Lung (tissue), 13 donors: ENCODE measurements around the gene ZNF20. TPM values are rescaled to one million over a fixed set of nuclear protein-coding genes. Genes with fewer than 3 reads are reported as not detected.
"Not testable (repeated sequence)": the region's sequence is repeated elsewhere in the genome, so short reads cannot be mapped to it uniquely, and the experiment has no call there.

Source experiments
- ATAC-seq: fragments of 200-7000 bp; cut with Tn5 transposase; one replicate; pipeline ENCODE4 v1.9.1; 2020; ENCODE audit warnings: moderate number of reproducible peaks; ENCODE audit not compliant: insufficient read depth, low FRiP score
- DNase-seq, 3 donors: peaks; one replicate each; pipeline ENCODE4 v3.0.0-alpha.2; 2013 to 2017
- H3K27ac ChIP-seq, 2 donors: one replicate each; pipeline ENCODE4 v1.5.1; 2013; ENCODE audit warnings: mild to moderate bottlenecking in 2 of 2, moderate library complexity in 2 of 2, control low read depth in 1 of 2, inconsistent platforms in 1 of 2, low read depth in 1 of 2, low read length in 1 of 2
- H3K27me3 ChIP-seq, 3 donors: one replicate each; pipeline ENCODE4 v1.5.1; 2013; ENCODE audit warnings: low read length in 2 of 3; ENCODE audit not compliant: control insufficient read depth in 3 of 3, insufficient read depth in 3 of 3
- H3K36me3 ChIP-seq, 4 donors: one replicate each; pipeline ENCODE4 v1.5.1; 2013; ENCODE audit warnings: low read length in 4 of 4, mild to moderate bottlenecking in 1 of 4, moderate library complexity in 1 of 4; ENCODE audit not compliant: control insufficient read depth in 4 of 4, insufficient read depth in 4 of 4
- H3K4me1 ChIP-seq, 5 donors: one replicate each; pipeline ENCODE4 v1.5.1; 2013; ENCODE audit warnings: low read length in 5 of 5, mild to moderate bottlenecking in 2 of 5, moderate library complexity in 1 of 5; ENCODE audit not compliant: control insufficient read depth in 5 of 5, insufficient read depth in 5 of 5
- H3K4me3 ChIP-seq: one replicate; pipeline ENCODE4 v1.5.1; 2013; ENCODE audit warnings: mild to moderate bottlenecking, control low read depth, moderate library complexity
- H3K9ac ChIP-seq, 2 donors: one replicate each; pipeline ENCODE4 v1.5.1; 2013; ENCODE audit warnings: low read length in 2 of 2, control low read depth in 1 of 2; ENCODE audit not compliant: insufficient read depth in 1 of 2
- H3K9me3 ChIP-seq, 4 donors: one replicate each; pipeline ENCODE4 v1.5.1; 2013; ENCODE audit warnings: low read length in 3 of 4, mild to moderate bottlenecking in 1 of 4, moderate library complexity in 1 of 4; ENCODE audit not compliant: control insufficient read depth in 4 of 4, insufficient read depth in 3 of 4
- CTCF ChIP-seq: IDR thresholded peaks from 2 replicates; pipeline ENCODE4 v1.5.1; 2012; ENCODE audit warnings: mild to moderate bottlenecking; ENCODE audit errors: control extremely low read depth, extremely low read depth
- WGBS, 2 donors: extraction: QIAGEN DNeasy Blood & Tissue Kit; methylation state at CpG; one replicate each; pipeline ENCODE4 v1.1.7; 2013; 5-methylcytosine and 5-hydroxymethylcytosine counted together
- polyA plus RNA-seq, 2 donors: library from polyadenylated mRNA; stranded (reverse); fragments of 200-250 nt; gene quantifications; one replicate each; pipeline ENCODE4 v1.2.1, GENCODE V29; 2013
- small RNA-seq: library from RNA; depleted of rRNA; stranded (forward); fragments of <200 nt; gene quantifications from one replicate; pipeline ENCODE3, GENCODE V24; 2014; ENCODE audit warnings: low replicate concordance
- total RNA-seq, 2 donors: library from RNA; depleted of rRNA in 1 of 2; stranded (reverse); fragments of >200 nt in 1 of 2; gene quantifications; one replicate each; pipeline ENCODE4 v1.2.1, GENCODE V29; 2014 to 2021
- donor health status: control.
- donor health status: control.
- donor health status: Bipolar disorder and iron deficiency.
- donor health status: healthy.
- donor health status: DM: yes; HTN: yes; CAD: no.

ZNF20 gene
- total and polyA plus RNA-seq, 4 donors, result 2.2 to 15.0 (median 4.7) TPM

GRCh38 chr19:12090807-12091206 lies 49.3 kb downstream of the ZNF20 start:
- H3K9me3 ChIP-seq, result no peaks in the 10 kb centered on the region
- no peaks in the 10 kb centered on the region for H3K27me3 ChIP-seq
- peaks cover 0 to 10% (median 1%) of the 10 kb centered on the region in 5 donors for H3K4me1 ChIP-seq
- TF ChIP-seq CTCF, result peak; percentile 45
- no peak overlapping the region for H3K4me3 ChIP-seq
- ATAC-seq (no peak), DNase-seq (peak; percentile 67 to 75 (median 69))
- H3K36me3 ChIP-seq, result peaks cover 0 to 13% (median 3%) of the 10 kb centered on the region in 4 donors
- WGBS, 2 donors, result 55 to 56% methylated on average over 5 of the region's 5 CpGs
- H3K9ac ChIP-seq, result no peak overlapping the region
- H3K27ac ChIP-seq, result no peak overlapping the region

- Histone ChIP-seq H3K9me3 (peaks cover 3 to 17% (median 9%) of the 10 kb centered on the region in 4 donors), H3K36me3 (peaks cover 0 to 29% (median 8%) of the 10 kb centered on the region in 4 donors), H3K9ac (no peak overlapping the region), H3K27me3 (no peaks in the 10 kb centered on the region), H3K27ac (no peak overlapping the region), H3K4me1 (no peaks in the 10 kb centered on the region), H3K4me3 (no peak overlapping the region)
- 93 to 95% methylated on average over 5 of the region's 5 CpGs for WGBS, 2 donors
- no peak for TF ChIP-seq CTCF
- ATAC-seq (no peak), DNase-seq (no peak)
Measured at GRCh38 chr19:12085074-12085818, 54.9 kb downstream of the ZNF20 start.

GRCh38 chr19:12083336-12083735 lies 56.8 kb downstream of the ZNF20 start:
- H3K27ac ChIP-seq, H3K4me1 ChIP-seq, H3K27me3 ChIP-seq, DNase-seq, H3K4me3 ChIP-seq, H3K9ac ChIP-seq, ATAC-seq: not testable (repeated sequence)
- peaks cover 4 to 26% (median 17%) of the 10 kb centered on the region in 4 donors for H3K9me3 ChIP-seq
- 93 to 96% methylated on average over 6 of the region's 6 CpGs for WGBS, 2 donors
- H3K36me3 ChIP-seq, result peaks cover 0 to 38% (median 15%) of the 10 kb centered on the region in 4 donors

Small RNA genes within 50 kb of the gene (small RNA-seq; reads per million reads assigned to genes)
- not detected for gene RF00019
- gene RNA5SP467, result not detected

Other genes with a start within 250 kb of the ZNF20 start
- gene ZNF700, start 215.2 kb downstream of the ZNF20 start, total RNA-seq, result 10 to 100 TPM; 10.8 to 24.7 TPM
- gene ZNF700, start 215.2 kb downstream of the ZNF20 start, polyA plus RNA-seq, result 10 to 100 TPM in 1 of 2 donors, 1 to 10 TPM in 1; 6.2 to 14.2 TPM
- gene ZNF763, start 175.3 kb downstream of the ZNF20 start, total RNA-seq, result 1 to 10 TPM; 3.3 to 7.2 TPM
- 1 to 10 TPM; 3.2 to 6.2 TPM for gene ZNF763, start 175.3 kb downstream of the ZNF20 start, polyA plus RNA-seq
- 10 to 100 TPM in 1 of 2 donors, 1 to 10 TPM in 1; 5.8 to 26.5 TPM for gene ZNF433, start 104.7 kb downstream of the ZNF20 start, total RNA-seq
- 1 to 10 TPM; 4.4 to 5.1 TPM for gene ZNF433, start 104.7 kb downstream of the ZNF20 start, polyA plus RNA-seq
- under 1 TPM; 0.23 to 0.28 TPM for gene ZNF878, start 87.4 kb downstream of the ZNF20 start, total RNA-seq
- under 1 TPM; 0.22 to 0.33 TPM for gene ZNF878, start 87.4 kb downstream of the ZNF20 start, polyA plus RNA-seq
- gene ZNF844, start 75.6 kb downstream of the ZNF20 start, total RNA-seq, result 10 to 100 TPM; 10.6 to 25.5 TPM
- 1 to 10 TPM; 3.0 to 3.9 TPM for gene ZNF844, start 75.6 kb downstream of the ZNF20 start, polyA plus RNA-seq
- gene ZNF625, start 16.4 kb upstream of the ZNF20 start, total RNA-seq, result 10 to 100 TPM in 1 of 2 donors, 1 to 10 TPM in 1; 5.4 to 17.6 TPM
- gene ZNF625, start 16.4 kb upstream of the ZNF20 start, polyA plus RNA-seq, result 1 to 10 TPM; 1.0 to 3.1 TPM
- gene ZNF136, start 22.7 kb upstream of the ZNF20 start, total RNA-seq, result 10 to 100 TPM in 1 of 2 donors, 1 to 10 TPM in 1; 7.4 to 24.3 TPM
- 1 to 10 TPM; 4.1 to 4.5 TPM for gene ZNF136, start 22.7 kb upstream of the ZNF20 start, polyA plus RNA-seq
- gene ZNF44, start 154.5 kb upstream of the ZNF20 start, total RNA-seq, result 10 to 100 TPM; 15.5 to 29.3 TPM
- gene ZNF44, start 154.5 kb upstream of the ZNF20 start, polyA plus RNA-seq, result 1 to 10 TPM; 7.1 to 8.0 TPM
- 1 to 10 TPM; 3.2 to 4.9 TPM for gene ZNF563, start 193.3 kb upstream of the ZNF20 start, total RNA-seq
- gene ZNF563, start 193.3 kb upstream of the ZNF20 start, polyA plus RNA-seq, result 1 to 10 TPM; 1.6 to 1.9 TPM
- 1 to 10 TPM; 4.7 to 7.2 TPM for gene ZNF442, start 225.3 kb upstream of the ZNF20 start, total RNA-seq
- gene ZNF442, start 225.3 kb upstream of the ZNF20 start, polyA plus RNA-seq, result 1 to 10 TPM; 1.1 to 1.9 TPM